Peyer's patch (tissue), 4 donors: Measurements from ENCODE around the gene DOCK8. TPM values are rescaled to one million over a fixed set of nuclear protein-coding genes. Genes with fewer than 3 reads are reported as not detected.

Source experiments
- DNase-seq, 3 donors: peaks; one replicate each; pipeline ENCODE4 v3.0.0-alpha.2; 2017 to 2019
- H3K27ac ChIP-seq, 4 donors: fragments of 200-600 bp; sonication (generic); one replicate each; pipeline ENCODE4 v1.5.1; 2016 to 2019
- H3K27me3 ChIP-seq, 2 donors: fragments of 200-600 bp; sonication (generic); one replicate each; pipeline ENCODE4 v1.5.1; 2019
- H3K36me3 ChIP-seq, 3 donors: fragments of 200-600 bp; sonication (generic); one replicate each; pipeline ENCODE4 v1.5.1; 2016 to 2019
- H3K4me1 ChIP-seq, 4 donors: fragments of 200-600 bp; sonication (generic); one replicate each; pipeline ENCODE4 v1.5.1; 2016 to 2019
- H3K4me3 ChIP-seq, 4 donors: fragments of 200-600 bp; sonication (generic); 1 replicate in 3 of 4; 2 replicates in 1 of 4; pipeline ENCODE4 v1.5.1; 2016 to 2019; ENCODE audit warnings: mild to moderate bottlenecking in 1 of 4
- H3K9me3 ChIP-seq, 4 donors: fragments of 200-600 bp; sonication (generic); one replicate each; pipeline ENCODE4 v1.5.1; 2016 to 2019; ENCODE audit warnings: mild to moderate bottlenecking in 1 of 4
- POLR2A ChIP-seq, 2 donors: fragments of 450-650 bp; IDR thresholded peaks; one replicate each; pipeline ENCODE4 v1.5.1; 2017; ENCODE audit warnings: antibody characterized with exemption in 2 of 2, mild to moderate bottlenecking in 2 of 2, moderate library complexity in 2 of 2
- total RNA-seq, 4 donors: library from RNA; depleted of rRNA; stranded (reverse); fragments of >200 nt; gene quantifications; one replicate each; pipeline ENCODE4 v1.1.0, GENCODE V29; 2016
- TF ChIP-seq, protein P1 (sequence below), 6 experiments: fragments of 450-650 bp in 4 of 6; fragments of 200-600 bp in 2 of 6; sonication (generic) in 1 of 6; IDR thresholded peaks; one replicate each; pipeline ENCODE4 v1.5.1; 2017 to 2019; ENCODE audit warnings: antibody characterized with exemption in 6 of 6, mild to moderate bottlenecking in 3 of 6, moderate library complexity in 1 of 6

DOCK8 gene
- total RNA-seq, 4 donors from 2014 or later: 14.4 to 119 (median 19.9) TPM

DNA sequence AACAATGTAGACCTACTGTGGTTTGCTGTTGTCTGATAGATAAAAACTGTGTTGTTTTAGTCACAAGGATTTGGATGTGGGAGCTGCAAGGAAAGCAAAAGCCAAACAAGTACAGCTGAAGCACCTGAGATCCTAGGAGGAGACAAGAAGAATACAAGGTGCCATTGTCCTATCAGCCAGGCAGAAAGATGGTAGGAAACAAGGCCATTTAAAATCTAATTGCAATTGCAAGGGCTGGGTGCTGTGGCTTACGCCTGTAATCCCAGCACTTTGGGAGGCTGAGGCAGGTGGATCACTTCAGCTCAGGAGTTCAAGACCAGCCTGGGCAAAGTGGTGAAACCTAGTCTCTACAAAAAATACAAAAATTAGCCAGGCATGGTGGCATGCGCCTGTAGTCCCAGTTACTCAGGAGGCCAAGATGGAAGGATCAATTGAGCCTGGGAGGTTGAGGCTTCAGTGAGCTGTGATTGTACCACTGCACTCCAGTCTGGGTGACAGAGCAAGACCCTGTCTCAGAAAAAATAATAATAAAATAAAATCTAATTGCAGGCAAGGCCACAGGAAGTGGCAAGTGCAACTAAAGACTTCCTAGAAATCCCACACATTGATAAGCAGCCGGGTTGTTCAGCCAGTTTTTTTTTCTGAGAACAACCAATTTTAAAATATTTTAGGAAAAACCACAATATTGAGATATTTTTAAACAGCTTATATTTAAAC is 22.6 kb downstream of the DOCK8 start:
- no peaks in the 10 kb centered on the region for H3K4me1 ChIP-seq
- no peaks in the 10 kb centered on the region for H3K27me3 ChIP-seq
- H3K9me3 ChIP-seq: no peaks in the 10 kb centered on the region

DNA sequence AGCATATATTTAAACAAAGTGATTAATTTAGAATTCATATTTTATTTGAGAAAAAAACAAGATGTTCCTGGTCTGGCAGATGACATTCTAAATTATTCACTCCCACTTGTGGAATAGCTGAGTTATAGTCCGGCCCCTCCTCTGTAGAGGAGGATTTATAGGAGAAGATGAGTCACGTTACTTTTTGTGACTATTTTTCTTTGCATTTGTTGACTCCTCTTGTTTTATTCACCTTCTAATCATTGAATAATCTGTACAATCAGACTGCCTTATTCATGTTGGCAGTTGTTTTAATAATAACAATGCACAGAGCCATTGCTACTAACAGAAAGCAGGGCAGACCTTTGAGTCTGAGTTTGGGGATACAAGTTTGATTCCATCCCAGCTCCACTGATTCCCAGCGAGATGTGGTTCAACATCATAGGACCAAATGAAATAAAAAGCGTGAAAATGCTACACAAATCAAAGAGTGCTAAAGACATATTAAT is 23.2 kb downstream of the DOCK8 start:
- Histone ChIP-seq H3K36me3 (no peaks in the 10 kb centered on the region), H3K27ac (no peak overlapping the region), H3K4me3 (no peak overlapping the region), H3K9me3 (no peaks in the 10 kb centered on the region), H3K27me3 (no peaks in the 10 kb centered on the region), H3K4me1 (no peaks in the 10 kb centered on the region)
- TF ChIP-seq, protein P1, sequence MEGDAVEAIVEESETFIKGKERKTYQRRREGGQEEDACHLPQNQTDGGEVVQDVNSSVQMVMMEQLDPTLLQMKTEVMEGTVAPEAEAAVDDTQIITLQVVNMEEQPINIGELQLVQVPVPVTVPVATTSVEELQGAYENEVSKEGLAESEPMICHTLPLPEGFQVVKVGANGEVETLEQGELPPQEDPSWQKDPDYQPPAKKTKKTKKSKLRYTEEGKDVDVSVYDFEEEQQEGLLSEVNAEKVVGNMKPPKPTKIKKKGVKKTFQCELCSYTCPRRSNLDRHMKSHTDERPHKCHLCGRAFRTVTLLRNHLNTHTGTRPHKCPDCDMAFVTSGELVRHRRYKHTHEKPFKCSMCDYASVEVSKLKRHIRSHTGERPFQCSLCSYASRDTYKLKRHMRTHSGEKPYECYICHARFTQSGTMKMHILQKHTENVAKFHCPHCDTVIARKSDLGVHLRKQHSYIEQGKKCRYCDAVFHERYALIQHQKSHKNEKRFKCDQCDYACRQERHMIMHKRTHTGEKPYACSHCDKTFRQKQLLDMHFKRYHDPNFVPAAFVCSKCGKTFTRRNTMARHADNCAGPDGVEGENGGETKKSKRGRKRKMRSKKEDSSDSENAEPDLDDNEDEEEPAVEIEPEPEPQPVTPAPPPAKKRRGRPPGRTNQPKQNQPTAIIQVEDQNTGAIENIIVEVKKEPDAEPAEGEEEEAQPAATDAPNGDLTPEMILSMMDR (IDR thresholded peaks at IDR 0.05): no peak
- no peak for TF ChIP-seq POLR2A (IDR thresholded peaks at IDR 0.05)
- DNase-seq: no peak

More for the DNA sequence above, 22.6 kb downstream of the DOCK8 start:
- TF ChIP-seq, protein P1 (IDR thresholded peaks at IDR 0.05): no peak
- no peak for TF ChIP-seq POLR2A (IDR thresholded peaks at IDR 0.05)
- no peak overlapping the region for H3K4me3 ChIP-seq
- H3K36me3 ChIP-seq: no peaks in the 10 kb centered on the region
- DNase-seq: no peak
- H3K27ac ChIP-seq: no peak overlapping the region

DNA sequence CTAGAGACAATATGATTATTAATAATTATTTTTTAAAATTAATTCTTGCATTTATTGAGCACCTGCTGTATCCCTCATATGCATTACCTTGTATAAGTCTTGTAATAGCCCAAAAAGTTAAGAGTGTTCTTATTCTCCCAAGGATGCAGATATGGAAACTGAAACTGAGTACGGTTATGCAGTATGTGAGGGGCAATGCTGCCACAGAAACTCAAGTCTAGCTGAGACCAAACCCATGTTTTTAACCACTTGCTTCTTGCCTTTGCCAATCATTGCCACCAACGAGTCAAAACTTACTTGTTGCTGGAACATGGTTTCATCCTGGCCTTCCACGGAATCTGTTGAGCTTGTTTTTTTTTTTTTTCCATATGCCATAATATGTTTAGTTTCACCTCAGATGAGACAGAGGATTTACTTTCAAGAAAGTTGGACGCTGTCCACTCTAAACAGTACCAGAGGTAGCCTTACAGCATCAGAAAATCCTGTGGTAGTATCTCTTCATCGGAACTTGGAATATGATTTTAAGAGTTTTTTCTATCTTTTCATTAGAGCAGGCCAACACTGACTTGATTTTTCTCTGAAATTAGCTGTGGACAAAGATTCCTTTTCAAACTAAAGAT is 27.9 kb downstream of the DOCK8 start:
- Histone ChIP-seq H3K36me3 (no peaks in the 10 kb centered on the region), H3K9me3 (no peaks in the 10 kb centered on the region), H3K27ac (no peak overlapping the region), H3K4me1 (no peaks in the 10 kb centered on the region), H3K27me3 (no peaks in the 10 kb centered on the region), H3K4me3 (no peak overlapping the region)
- DNase-seq: no peak
- TF ChIP-seq POLR2A (IDR thresholded peaks at IDR 0.05): no peak
- TF ChIP-seq, protein P1 (IDR thresholded peaks at IDR 0.05): no peak

DNA sequence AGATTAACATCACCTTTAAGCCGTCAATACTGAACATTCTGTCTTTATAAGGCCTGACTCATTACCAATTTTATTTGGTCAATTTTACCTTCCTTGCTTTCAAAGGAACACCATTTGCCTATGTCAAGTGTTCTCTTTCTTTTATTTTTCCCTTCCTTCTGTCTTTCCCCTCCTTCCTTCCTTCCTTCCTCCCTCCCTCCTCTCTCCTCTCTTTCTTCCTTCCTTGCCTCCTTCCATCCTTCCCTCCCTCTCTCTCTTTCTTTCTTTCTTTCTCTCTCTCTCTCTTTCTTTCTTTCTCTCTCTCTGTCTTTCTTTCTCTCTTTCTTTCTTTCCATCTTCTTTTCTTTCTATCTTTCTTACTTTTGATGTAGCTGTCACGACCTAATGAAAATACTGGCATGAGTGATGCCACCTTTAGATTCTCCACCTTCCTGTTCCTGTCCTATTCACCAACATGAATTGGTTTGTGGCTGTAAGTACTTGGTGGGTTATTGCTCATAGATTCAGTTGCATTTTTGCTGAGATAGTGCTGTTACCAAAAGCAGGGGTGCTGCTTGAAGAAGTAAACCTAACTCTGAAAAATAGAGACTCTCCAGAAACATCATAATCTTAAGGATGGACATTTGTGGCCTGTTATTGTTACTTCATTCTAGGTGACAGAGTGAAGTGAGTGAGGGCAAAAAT is 33.8 kb downstream of the DOCK8 start:
- H3K27ac ChIP-seq: no peak overlapping the region
- H3K4me1 ChIP-seq: no peaks in the 10 kb centered on the region
- no peak for TF ChIP-seq POLR2A (IDR thresholded peaks at IDR 0.05)
- TF ChIP-seq, protein P1 (IDR thresholded peaks at IDR 0.05): no peak
- H3K36me3 ChIP-seq: no peaks in the 10 kb centered on the region
- no peak overlapping the region for H3K4me3 ChIP-seq
- DNase-seq: no peak
- H3K9me3 ChIP-seq: no peaks in the 10 kb centered on the region
- H3K27me3 ChIP-seq: no peaks in the 10 kb centered on the region

DNA sequence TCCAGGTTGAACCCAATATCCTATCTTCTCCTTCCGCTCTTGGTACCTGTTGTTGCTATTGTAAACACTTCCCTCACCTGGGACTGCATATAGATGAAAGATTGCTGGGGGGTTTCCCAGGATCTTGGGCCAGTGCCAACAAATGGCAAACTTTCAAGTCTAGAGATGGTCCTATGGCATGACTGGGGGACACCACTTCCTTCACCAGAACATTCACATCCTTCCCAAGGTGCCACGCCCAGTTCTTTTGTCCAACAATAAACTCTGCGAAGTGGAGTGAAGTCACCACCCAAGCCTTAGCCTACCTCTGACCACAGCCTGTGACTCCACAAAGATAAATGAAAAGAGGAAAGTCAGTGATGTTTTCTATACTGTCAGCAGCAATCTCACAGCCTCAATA is 34.4 kb downstream of the DOCK8 start:
- no peak overlapping the region for H3K4me3 ChIP-seq
- H3K27ac ChIP-seq: no peak overlapping the region
- TF ChIP-seq, protein P1 (IDR thresholded peaks at IDR 0.05): no peak
- H3K9me3 ChIP-seq: no peaks in the 10 kb centered on the region
- H3K36me3 ChIP-seq: no peaks in the 10 kb centered on the region
- H3K4me1 ChIP-seq: no peaks in the 10 kb centered on the region
- no peak for DNase-seq
- H3K27me3 ChIP-seq: no peaks in the 10 kb centered on the region
